ENCODE data around the gene EIF3M.
"Not testable (repeated sequence)": the region's sequence is repeated elsewhere in the genome, so short reads cannot be mapped to it uniquely, and the experiment has no call there.

The EIF3M gene

GRCh38 chr11:32596114-32596513, 12.5 kb downstream of the EIF3M start:
- peak in 1 of 2 donors; percentile 50 for DNase-seq (ENCODE audit: low read depth in 2 of 2)

DNA sequence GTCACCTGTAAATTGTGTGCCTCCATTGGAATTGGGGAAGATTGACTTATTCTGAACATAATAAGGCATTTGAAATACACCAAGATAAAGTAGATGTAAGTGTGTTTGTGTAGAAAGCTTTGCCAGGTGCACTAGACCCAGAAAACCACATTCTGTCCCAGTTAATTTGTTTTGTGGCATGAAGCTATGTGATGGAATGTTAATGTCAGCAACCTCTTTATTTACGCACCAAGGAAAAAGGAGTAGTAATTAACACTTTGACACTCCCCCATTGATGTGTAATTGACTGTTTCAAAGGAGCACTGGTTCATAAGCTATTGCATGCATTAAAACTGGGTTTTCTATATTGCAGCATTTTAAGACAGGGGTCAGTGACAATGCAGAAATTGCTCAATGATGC, 14.3 kb downstream of the EIF3M start:
- no peak for DNase-seq (ENCODE audit: low read depth in 2 of 2)

DNA sequence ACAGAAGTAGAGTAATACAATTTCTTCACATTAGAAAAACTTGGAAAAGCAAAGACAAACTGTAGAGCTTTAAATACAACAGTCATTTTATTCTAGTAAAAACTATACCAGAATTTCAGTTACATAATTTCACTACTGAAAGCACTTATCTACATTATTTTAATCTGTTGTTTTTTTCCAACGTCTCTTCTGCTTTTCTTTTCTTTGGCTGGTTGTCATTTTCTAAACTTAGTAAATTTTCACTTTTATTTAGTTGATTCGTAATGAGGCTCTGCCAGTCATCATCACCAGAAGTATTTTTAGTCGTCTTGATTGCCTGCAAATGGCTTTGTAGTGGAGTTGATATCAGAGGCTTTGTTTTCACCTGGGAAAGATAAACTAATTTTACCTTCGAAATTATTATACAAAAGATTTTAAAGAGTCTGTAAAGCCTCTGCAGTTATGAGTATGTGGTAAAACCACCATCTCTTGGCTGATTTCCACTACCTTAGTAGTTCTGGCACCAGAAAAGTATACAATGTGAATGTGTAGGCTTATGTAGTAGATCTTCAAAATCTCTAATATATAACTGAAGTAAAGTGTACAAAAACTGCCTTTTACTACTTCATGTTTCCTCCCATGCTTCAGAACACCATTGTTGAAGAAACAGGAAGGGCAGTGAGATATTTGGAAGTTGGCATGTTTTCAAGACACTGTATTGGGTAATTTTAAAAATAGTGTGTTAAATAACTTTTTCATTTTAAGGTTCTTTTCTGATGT, 19.2 kb downstream of the EIF3M start:
- no peak for DNase-seq (ENCODE audit: low read depth in 2 of 2)

DNA sequence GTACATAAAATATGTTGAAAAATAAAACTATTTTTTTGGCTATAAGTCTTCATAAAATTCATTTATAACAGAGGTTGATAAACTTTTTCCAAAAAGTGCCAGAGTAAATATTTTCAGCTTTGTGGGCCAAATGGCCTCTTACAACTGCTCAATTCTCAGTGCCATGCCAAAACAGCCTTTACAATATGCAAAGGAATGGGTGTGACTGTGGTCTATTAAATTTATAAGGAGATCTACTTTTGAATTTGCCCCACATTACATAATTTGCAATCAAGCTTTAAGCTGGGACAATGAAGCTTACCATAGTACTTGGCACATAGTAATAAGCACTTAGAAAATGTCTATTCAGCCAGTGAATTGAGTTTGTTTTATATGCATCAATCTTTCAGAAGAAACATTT, 22.6 kb downstream of the EIF3M start:
- DNase-seq (ENCODE audit: low read depth in 2 of 2), result no peak

GRCh38 chr11:32608826-32609225, 25.2 kb downstream of the EIF3M start:
- DNase-seq (ENCODE audit: low read depth in 2 of 2), result not testable (repeated sequence)

GRCh38 chr11:32610797-32611352, 27.2 kb downstream of the EIF3M start:
- no peak for DNase-seq (ENCODE audit: low read depth in 2 of 2)

- DNase-seq (ENCODE audit: low read depth in 2 of 2), result no peak
These were observed 30.0 kb downstream of the EIF3M start for GRCh38 chr11:32613500-32614151.

- no peak for DNase-seq (ENCODE audit: low read depth in 2 of 2)
These were observed 31.8 kb downstream of the EIF3M start for GRCh38 chr11:32615422-32615821.

DNA sequence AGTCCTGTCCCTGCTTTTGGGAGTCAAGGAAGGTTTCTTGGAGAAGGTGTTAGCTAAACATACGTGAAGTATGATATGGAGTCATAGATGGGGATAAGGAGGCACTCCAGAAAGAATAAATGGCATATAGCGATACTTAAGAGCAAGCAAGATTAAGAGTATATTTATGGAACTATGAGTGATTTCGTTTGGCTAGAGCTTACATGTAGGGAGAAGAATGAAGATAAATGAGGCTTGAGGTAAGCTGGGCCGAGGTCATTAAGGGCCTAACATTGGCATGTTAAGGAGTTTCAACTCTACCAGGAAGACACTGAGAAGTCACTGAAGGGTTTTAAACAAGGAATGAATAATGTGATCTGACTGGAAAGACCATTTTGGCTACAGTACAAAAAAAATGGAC, 33.3 kb downstream of the EIF3M start:
- no peak for DNase-seq (ENCODE audit: low read depth in 2 of 2)

- no peak for DNase-seq (ENCODE audit: low read depth in 2 of 2)
These were observed 47.2 kb downstream of the EIF3M start for GRCh38 chr11:32630844-32631243.

- DNase-seq (ENCODE audit: low read depth in 2 of 2), result no peak
These were observed 52.2 kb downstream of the EIF3M start for GRCh38 chr11:32635819-32636218.

GRCh38 chr11:32641361-32641760, 57.7 kb downstream of the EIF3M start:
- DNase-seq (ENCODE audit: low read depth in 2 of 2), result no peak

DNA sequence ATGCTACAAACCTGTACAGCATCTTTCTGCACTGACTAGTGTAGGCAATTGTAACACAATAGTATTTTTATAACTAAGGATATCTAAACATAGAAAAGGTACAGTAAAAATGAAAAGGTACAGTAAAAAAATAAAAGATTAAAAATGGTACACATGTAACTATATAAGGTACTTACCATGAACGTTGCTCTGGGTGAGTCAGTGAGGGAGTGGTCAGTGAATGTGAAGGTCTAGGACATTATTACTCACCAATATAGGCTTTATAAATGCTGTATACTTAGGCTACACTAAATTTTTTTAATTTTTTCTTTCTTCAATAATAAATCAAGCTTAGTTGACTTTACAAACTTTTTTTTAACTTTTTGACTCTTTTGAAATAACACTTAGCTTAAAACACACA, 59.9 kb downstream of the EIF3M start:
- no peak for DNase-seq (ENCODE audit: low read depth in 2 of 2)

Measured in stimulated activated CD8-positive, alpha-beta memory T cell treated with anti-CD3 and anti-CD28 coated beads, Interleukin-15, amount 100 ng/mL, for 48 hours (primary cell).